Body of pancreas (tissue), 4 donors: Measurements from ENCODE around the gene ZBTB49. TPM values are rescaled to one million over a fixed set of nuclear protein-coding genes. Genes with fewer than 3 reads are reported as not detected.

ENCODE experiments used
- ATAC-seq: fragments of 150-250 bp; one replicate; pipeline ENCODE4 v1.9.1; 2016
- DNase-seq, 4 donors: peaks; one replicate each; pipeline ENCODE4 v3.0.0-alpha.2; 2019
- H3K27ac ChIP-seq, 4 donors: fragments of 200-600 bp; sonication (generic); 1 replicate in 3 of 4; 2 replicates in 1 of 4; pipeline versions ENCODE4 v1.5.1 to v1.6.1; 2016 to 2019; ENCODE audit warnings: mild to moderate bottlenecking in 1 of 4, mixed read lengths in 1 of 4, moderate library complexity in 1 of 4
- H3K27me3 ChIP-seq, 2 donors: fragments of 200-600 bp; sonication (generic); one replicate each; pipeline ENCODE4 v1.6.0; 2016; ENCODE audit warnings: mild to moderate bottlenecking in 1 of 2
- H3K36me3 ChIP-seq, 2 donors: fragments of 200-600 bp; sonication (generic); replicated peaks in 1 of 2; 2 replicates each; pipeline ENCODE4 v1.5.1; 2016; ENCODE audit warnings: low read depth in 2 of 2; ENCODE audit not compliant: insufficient read depth in 1 of 2
- H3K4me1 ChIP-seq: fragments of 200-600 bp; sonication (generic); one replicate; pipeline ENCODE4 v1.6.0; 2016
- H3K4me3 ChIP-seq, 2 donors: fragments of 200-600 bp; sonication (generic); 1 replicate in 1 of 2; 2 replicates in 1 of 2; pipeline ENCODE4 v1.5.1; 2016 to 2019
- H3K9me3 ChIP-seq, 3 donors: fragments of 200-600 bp; sonication (generic); 1 replicate in 2 of 3; 2 replicates in 1 of 3; pipeline ENCODE4 v1.5.1; 2016
- POLR2A ChIP-seq, 3 donors: fragments of 450-650 bp; IDR thresholded peaks; one replicate each; pipeline ENCODE4 v1.6.1; 2016; ENCODE audit warnings: antibody characterized with exemption in 3 of 3, mild to moderate bottlenecking in 2 of 3
- WGBS, 2 donors: methylation state at CpG; one replicate each; pipeline ENCODE4 v1.1.5; 2017; 5-methylcytosine and 5-hydroxymethylcytosine counted together
- intact Hi-C: fragments of 100-400 bp; cut with DNase I; formaldehyde crosslinking; loops from one replicate; pipeline ENCODE4 v1.15.1; 2023
- total RNA-seq, 2 donors: library from RNA; depleted of rRNA; stranded (reverse); fragments of >200 nt; gene quantifications; one replicate each; pipeline ENCODE4 v1.1.0, GENCODE V29; 2016
- TF ChIP-seq, protein P1 (sequence below), 7 experiments: fragments of 450-650 bp in 4 of 7; fragments of 200-600 bp in 3 of 7; sonication (generic) in 3 of 7; IDR thresholded peaks; one replicate each; pipeline ENCODE4 v1.5.1; 2016 to 2019; ENCODE audit warnings: antibody characterized with exemption in 7 of 7

The ZBTB49 gene
- total RNA-seq, 2 donors from 2014 or later: 9.1 to 23.4 TPM

DNA sequence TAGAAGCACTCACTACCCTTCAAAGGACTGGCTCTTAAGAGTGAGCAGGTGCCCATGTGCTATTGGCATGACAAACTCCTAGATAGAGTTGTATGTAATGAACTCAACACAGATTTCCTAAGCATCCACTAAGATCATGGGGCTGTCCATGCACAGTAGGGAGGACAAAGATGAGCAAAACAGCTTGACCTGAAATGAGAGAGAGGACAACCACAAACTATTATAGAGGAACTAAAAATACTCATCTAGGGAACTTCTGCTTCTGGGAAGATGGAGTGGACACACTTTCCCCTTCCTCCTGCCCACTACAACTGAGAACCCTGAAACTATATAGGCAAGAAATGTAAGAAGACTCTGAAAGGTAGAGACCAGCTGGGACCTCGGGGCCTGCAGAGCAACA is 21.3 kb upstream of the ZBTB49 start:
- Histone ChIP-seq H3K4me3 (no peak overlapping the region), H3K9me3 (no peaks in the 10 kb centered on the region), H3K4me1 (no peaks in the 10 kb centered on the region), H3K36me3 (peaks cover 0 to 10% of the 10 kb centered on the region in 2 donors), H3K27ac (peak overlapping the region in 1 of 4 donors; percentile 33), H3K27me3 (no peaks in the 10 kb centered on the region)
- intact Hi-C loops: no loop called here
- ATAC-seq (no peak), DNase-seq (no peak)
- TF ChIP-seq POLR2A (IDR thresholded peaks at IDR 0.05): no peak
- TF ChIP-seq, protein P1, sequence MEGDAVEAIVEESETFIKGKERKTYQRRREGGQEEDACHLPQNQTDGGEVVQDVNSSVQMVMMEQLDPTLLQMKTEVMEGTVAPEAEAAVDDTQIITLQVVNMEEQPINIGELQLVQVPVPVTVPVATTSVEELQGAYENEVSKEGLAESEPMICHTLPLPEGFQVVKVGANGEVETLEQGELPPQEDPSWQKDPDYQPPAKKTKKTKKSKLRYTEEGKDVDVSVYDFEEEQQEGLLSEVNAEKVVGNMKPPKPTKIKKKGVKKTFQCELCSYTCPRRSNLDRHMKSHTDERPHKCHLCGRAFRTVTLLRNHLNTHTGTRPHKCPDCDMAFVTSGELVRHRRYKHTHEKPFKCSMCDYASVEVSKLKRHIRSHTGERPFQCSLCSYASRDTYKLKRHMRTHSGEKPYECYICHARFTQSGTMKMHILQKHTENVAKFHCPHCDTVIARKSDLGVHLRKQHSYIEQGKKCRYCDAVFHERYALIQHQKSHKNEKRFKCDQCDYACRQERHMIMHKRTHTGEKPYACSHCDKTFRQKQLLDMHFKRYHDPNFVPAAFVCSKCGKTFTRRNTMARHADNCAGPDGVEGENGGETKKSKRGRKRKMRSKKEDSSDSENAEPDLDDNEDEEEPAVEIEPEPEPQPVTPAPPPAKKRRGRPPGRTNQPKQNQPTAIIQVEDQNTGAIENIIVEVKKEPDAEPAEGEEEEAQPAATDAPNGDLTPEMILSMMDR (IDR thresholded peaks at IDR 0.05): no peak
- 65 to 68% methylated on average over 1 of the region's 1 CpG for WGBS, 2 donors

DNA sequence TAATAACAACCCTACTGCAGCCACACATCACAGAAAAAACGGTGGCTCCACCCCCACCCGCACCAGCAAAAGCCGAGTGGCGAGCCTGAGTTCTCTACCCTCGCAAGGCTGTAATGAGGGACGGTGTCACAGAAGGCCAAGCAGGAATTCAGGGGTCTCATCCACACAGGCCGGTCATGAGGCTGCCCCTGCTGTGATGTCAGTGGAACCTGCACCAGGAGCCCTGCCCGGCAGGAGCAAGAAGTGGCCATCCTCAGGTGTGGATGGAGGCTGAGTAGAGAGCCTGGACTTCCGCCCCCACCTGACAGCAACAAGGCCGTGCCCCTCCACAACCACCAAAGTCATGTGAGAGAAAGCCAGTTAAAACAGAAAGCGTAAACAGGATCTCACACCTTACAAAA is 20.7 kb upstream of the ZBTB49 start:
- intact Hi-C loops: no loop called here
- TF ChIP-seq, protein P1 (IDR thresholded peaks at IDR 0.05): no peak
- TF ChIP-seq POLR2A (IDR thresholded peaks at IDR 0.05): no peak
- Histone ChIP-seq H3K4me1 (no peaks in the 10 kb centered on the region), H3K4me3 (no peak overlapping the region), H3K36me3 (peaks cover 0 to 12% of the 10 kb centered on the region in 2 donors), H3K27ac (peak overlapping the region in 1 of 4 donors; percentile 21), H3K9me3 (no peaks in the 10 kb centered on the region), H3K27me3 (no peaks in the 10 kb centered on the region)
- ATAC-seq (no peak), DNase-seq (no peak)
- 86 to 92% methylated on average over 10 to 11 of the region's 11 CpGs for WGBS, 2 donors

DNA sequence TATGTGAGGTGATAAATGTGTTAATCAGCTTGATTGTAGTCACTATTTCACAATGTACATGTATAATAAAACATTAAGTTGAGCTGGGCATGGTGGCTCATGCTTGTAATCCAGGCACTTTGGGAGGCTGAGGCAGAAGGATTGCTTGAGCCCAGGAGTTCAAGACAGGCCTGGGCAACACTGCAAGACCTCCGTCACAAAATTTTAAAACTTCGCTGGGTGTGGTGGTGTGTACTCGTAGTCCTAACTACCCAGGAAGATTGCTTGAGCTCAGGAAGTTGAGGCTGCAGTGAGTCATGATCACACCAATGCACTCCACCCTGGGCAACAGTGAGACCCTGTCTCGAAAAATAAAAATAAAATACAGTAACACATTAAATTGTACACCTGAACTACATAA is 20.2 kb upstream of the ZBTB49 start:
- H3K9me3 ChIP-seq: no peaks in the 10 kb centered on the region
- ATAC-seq (no peak), DNase-seq (peak in 1 of 4 donors; percentile 46)
- H3K27ac ChIP-seq: peak overlapping the region in 1 of 4 donors; percentile 21
- WGBS, 2 donors: 88% methylated on average over 4 of the region's 4 CpGs
- H3K4me3 ChIP-seq: no peak overlapping the region
- intact Hi-C loops: no loop called here
- TF ChIP-seq, protein P1 (IDR thresholded peaks at IDR 0.05): no peak
- no peak for TF ChIP-seq POLR2A (IDR thresholded peaks at IDR 0.05)
- H3K36me3 ChIP-seq: peaks cover 0 to 12% of the 10 kb centered on the region in 2 donors
- H3K27me3 ChIP-seq: no peaks in the 10 kb centered on the region
- H3K4me1 ChIP-seq: no peaks in the 10 kb centered on the region

DNA sequence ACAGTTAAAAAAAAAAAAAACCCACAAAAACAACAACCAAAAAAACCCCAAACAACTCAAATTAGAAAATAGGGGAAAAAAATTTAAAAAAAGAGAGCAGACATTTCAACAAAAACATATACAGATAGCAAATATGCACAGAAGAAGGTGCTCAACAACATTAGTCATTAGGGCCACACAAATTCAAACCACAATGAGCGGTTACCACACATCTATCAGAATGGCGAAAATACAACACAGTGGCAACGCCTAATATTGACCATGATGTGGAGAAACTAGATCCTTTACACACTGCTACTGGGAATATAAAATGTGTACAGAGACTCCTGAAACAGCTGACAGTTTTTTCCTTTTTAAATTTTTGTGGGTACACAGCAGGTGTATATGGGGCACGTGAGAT is 19.5 kb upstream of the ZBTB49 start:
- no peak for DNase-seq
- Histone ChIP-seq H3K9me3 (no peaks in the 10 kb centered on the region), H3K4me1 (no peaks in the 10 kb centered on the region), H3K27ac (no peak overlapping the region), H3K4me3 (no peak overlapping the region), H3K27me3 (no peaks in the 10 kb centered on the region), H3K36me3 (peaks cover 0 to 12% of the 10 kb centered on the region in 2 donors)
- TF ChIP-seq, protein P1 (IDR thresholded peaks at IDR 0.05): no peak
- no peak for TF ChIP-seq POLR2A (IDR thresholded peaks at IDR 0.05)
- no peak for ATAC-seq
- WGBS, 2 donors: 68 to 69% methylated on average over 4 of the region's 4 CpGs
- intact Hi-C loops: no loop called here

DNA sequence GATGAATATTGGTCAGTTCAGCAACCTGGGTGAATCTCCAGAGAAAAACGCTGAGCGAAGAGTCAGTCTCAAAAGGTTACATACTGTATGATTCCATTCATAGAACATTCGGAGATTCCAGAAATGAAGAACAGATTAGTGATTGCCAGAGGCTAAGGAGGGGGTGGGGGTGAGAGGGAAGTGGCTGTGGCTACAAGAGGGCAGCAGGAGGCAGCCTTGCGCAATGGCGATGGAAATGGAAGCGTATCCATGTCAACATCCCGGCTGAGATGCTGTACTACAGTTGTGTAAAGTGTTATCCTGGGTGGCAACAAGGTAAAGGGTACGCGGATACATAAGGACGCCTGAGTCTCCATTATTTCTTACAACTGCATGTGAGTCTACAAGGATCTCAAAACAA is 18.1 kb upstream of the ZBTB49 start:
- intact Hi-C loops: no loop called here
- no peak for TF ChIP-seq POLR2A (IDR thresholded peaks at IDR 0.05)
- TF ChIP-seq, protein P1 (IDR thresholded peaks at IDR 0.05): no peak
- no peak overlapping the region for H3K27ac ChIP-seq
- H3K36me3 ChIP-seq: peaks cover 0 to 12% of the 10 kb centered on the region in 2 donors
- whole genome bisulfite sequencing, 2 donors: 75 to 79% methylated on average over 10 of the region's 10 CpGs
- peak in 1 of 4 donors; percentile 35 for DNase-seq
- H3K9me3 ChIP-seq: no peaks in the 10 kb centered on the region
- H3K27me3 ChIP-seq: no peaks in the 10 kb centered on the region
- ATAC-seq: no peak
- no peak overlapping the region for H3K4me3 ChIP-seq
- no peaks in the 10 kb centered on the region for H3K4me1 ChIP-seq
